NB4 (cell line): ENCODE results near the gene SPIRE2.

ENCODE experiments used
- POLR2A ChIP-seq: IDR thresholded peaks from 2 replicates; pipeline ENCODE4 v1.6.1; 2011; ENCODE audit warnings: mild to moderate bottlenecking; ENCODE audit not compliant: insufficient read length; ENCODE audit errors: extremely low read depth
- TF ChIP-seq, protein P1 (sequence below): IDR thresholded peaks from one replicate; pipeline ENCODE4 v1.5.1; 2012; ENCODE audit warnings: low read depth, low read length

DNA sequence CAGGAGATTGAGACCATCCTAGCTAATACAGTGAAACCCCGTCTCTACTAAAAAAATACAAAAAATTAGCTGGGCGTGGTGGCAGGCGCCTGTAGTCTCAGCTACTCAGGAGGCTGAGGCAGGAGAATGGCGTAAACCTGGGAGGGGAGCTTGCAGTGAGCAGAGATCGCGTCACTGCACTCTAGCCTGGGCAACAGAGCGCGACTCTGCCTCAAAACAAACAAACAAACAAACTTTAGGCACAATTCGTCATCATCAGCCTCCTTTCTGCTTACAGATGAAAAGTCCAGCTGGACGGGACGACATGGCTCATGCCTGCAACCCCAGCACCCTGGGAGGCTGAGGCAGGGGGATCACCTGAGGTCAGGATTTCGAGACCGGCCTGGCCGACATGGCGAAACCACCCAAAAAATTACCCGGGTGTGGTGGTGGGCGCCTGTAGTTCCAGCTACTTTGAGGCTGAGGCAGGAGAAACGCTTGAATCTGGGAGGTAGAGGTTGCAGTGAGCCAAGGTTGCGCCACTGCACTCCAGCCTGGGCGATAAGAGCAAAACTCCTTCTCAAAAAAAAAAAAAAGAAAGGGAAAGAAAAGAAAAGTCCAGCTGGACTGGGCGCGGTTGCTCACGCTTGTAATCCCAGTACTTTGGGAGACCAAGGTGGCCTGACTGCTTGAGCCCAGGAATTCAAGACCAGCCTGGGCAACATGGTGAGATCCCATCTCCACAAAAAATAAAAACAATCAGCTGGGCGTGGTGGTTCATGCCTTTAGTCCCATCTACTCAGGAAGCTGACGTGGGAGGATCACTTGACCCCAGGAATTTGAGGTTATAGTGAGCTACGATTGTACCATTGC, 1.5 kb upstream of the SPIRE2 start:
- no peak for TF ChIP-seq POLR2A
- TF ChIP-seq, protein P1, sequence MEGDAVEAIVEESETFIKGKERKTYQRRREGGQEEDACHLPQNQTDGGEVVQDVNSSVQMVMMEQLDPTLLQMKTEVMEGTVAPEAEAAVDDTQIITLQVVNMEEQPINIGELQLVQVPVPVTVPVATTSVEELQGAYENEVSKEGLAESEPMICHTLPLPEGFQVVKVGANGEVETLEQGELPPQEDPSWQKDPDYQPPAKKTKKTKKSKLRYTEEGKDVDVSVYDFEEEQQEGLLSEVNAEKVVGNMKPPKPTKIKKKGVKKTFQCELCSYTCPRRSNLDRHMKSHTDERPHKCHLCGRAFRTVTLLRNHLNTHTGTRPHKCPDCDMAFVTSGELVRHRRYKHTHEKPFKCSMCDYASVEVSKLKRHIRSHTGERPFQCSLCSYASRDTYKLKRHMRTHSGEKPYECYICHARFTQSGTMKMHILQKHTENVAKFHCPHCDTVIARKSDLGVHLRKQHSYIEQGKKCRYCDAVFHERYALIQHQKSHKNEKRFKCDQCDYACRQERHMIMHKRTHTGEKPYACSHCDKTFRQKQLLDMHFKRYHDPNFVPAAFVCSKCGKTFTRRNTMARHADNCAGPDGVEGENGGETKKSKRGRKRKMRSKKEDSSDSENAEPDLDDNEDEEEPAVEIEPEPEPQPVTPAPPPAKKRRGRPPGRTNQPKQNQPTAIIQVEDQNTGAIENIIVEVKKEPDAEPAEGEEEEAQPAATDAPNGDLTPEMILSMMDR, result no peak
